Left lobe of liver (tissue), 2 donors: ENCODE data around the gene PDZD2. TPM values are rescaled to one million over a fixed set of nuclear protein-coding genes. Genes with fewer than 3 reads are reported as not detected.
"Not testable (repeated sequence)": the region's sequence is repeated elsewhere in the genome, so short reads cannot be mapped to it uniquely, and the experiment has no call there.

Experiments
- ATAC-seq: fragments of 200-7000 bp; cut with Tn5 transposase; one replicate; pipeline ENCODE4 v1.9.1; 2020; ENCODE audit warnings: mild to moderate bottlenecking, moderate library complexity
- DNase-seq: peaks from one replicate; pipeline ENCODE4 v3.0.0-alpha.2; 2020; ENCODE audit warnings: low spot score
- total RNA-seq: library from RNA; stranded (reverse); gene quantifications from one replicate; pipeline ENCODE4 v1.2.1, GENCODE V29; 2021
- donor health status: DM: no; HTN: no; CAD: no; lungs with moderate emphysema.
- donor health status: DM: no; HTN: yes; CAD: no.

The PDZD2 gene
- total RNA-seq, 1 donor from 2014 or later: 0.63 TPM

- no peak for DNase-seq
- ATAC-seq: no peak
Observed at GRCh38 chr5:31962351-31962751, 323.4 kb downstream of the PDZD2 start.

GRCh38 chr5:31962871-31963307, 324.0 kb downstream of the PDZD2 start:
- ATAC-seq (no peak), DNase-seq (no peak)

- ATAC-seq: no peak
Observed at GRCh38 chr5:31963358-31964006, 324.6 kb downstream of the PDZD2 start.

GRCh38 chr5:31964007-31964360, 325.1 kb downstream of the PDZD2 start:
- no peak for ATAC-seq
- no peak for DNase-seq

More at GRCh38 chr5:31963358-31964006, 324.6 kb downstream of the PDZD2 start:
- DNase-seq: no peak

GRCh38 chr5:31965227-31965626, 326.3 kb downstream of the PDZD2 start:
- DNase-seq (no peak), ATAC-seq (no peak)

GRCh38 chr5:31966936-31967335, 328.0 kb downstream of the PDZD2 start:
- DNase-seq: no peak
- no peak for ATAC-seq

- ATAC-seq (no peak), DNase-seq (no peak)
Observed at GRCh38 chr5:31967461-31967860, 328.5 kb downstream of the PDZD2 start.

GRCh38 chr5:31972558-31972957, 333.6 kb downstream of the PDZD2 start:
- DNase-seq: no peak

GRCh38 chr5:31975189-31975612, 336.3 kb downstream of the PDZD2 start:
- ATAC-seq, DNase-seq: not testable (repeated sequence)

More at GRCh38 chr5:31972558-31972957, 333.6 kb downstream of the PDZD2 start:
- ATAC-seq: no peak

- no peak for ATAC-seq
- no peak for DNase-seq
Observed at GRCh38 chr5:31976169-31976568, 337.2 kb downstream of the PDZD2 start.

GRCh38 chr5:31981361-31981945, 342.5 kb downstream of the PDZD2 start:
- ATAC-seq (no peak), DNase-seq (no peak)

GRCh38 chr5:31982027-31982426, 343.1 kb downstream of the PDZD2 start:
- ATAC-seq (no peak), DNase-seq (no peak)

- ATAC-seq (no peak), DNase-seq (no peak)
Observed at GRCh38 chr5:31982621-31983020, 343.7 kb downstream of the PDZD2 start.

- DNase-seq: no peak
- ATAC-seq: no peak
Observed at GRCh38 chr5:31983851-31984250, 344.9 kb downstream of the PDZD2 start.

GRCh38 chr5:31984691-31985090, 345.8 kb downstream of the PDZD2 start:
- ATAC-seq (no peak), DNase-seq (no peak)

- ATAC-seq (no peak), DNase-seq (no peak)
Observed at GRCh38 chr5:31986101-31986500, 347.2 kb downstream of the PDZD2 start.

GRCh38 chr5:31987985-31988710, 349.2 kb downstream of the PDZD2 start:
- ATAC-seq: no peak

GRCh38 chr5:31990081-31990650, 351.2 kb downstream of the PDZD2 start:
- ATAC-seq: no peak
- DNase-seq: no peak

More at GRCh38 chr5:31987985-31988710, 349.2 kb downstream of the PDZD2 start:
- no peak for DNase-seq

GRCh38 chr5:31990701-31991110, 351.8 kb downstream of the PDZD2 start:
- no peak for DNase-seq
- no peak for ATAC-seq

GRCh38 chr5:31992377-31992776, 353.4 kb downstream of the PDZD2 start:
- ATAC-seq (no peak), DNase-seq (no peak)

- ATAC-seq (no peak), DNase-seq (no peak)
Observed at GRCh38 chr5:31993165-31993961, 354.4 kb downstream of the PDZD2 start.
